H1 (cell line): ENCODE measurements around the gene TYRO3. TPM values are rescaled to one million over a fixed set of nuclear protein-coding genes. Genes with fewer than 3 reads are reported as not detected.
A peak's percentile ranks its signal among the peaks of the same experiment; 100 is the strongest.

Experiments
- CTCF ChIA-PET: fragments of 300-600 bp; sonication (Branson Sonifier 250); formaldehyde crosslinking; loops from one replicate; lab custom pipeline; 2021; ENCODE audit not compliant: partially characterized antibody; lab: Charles Lee
- POLR2A ChIA-PET: fragments of 300-600 bp; sonication (Branson Sonifier 250); formaldehyde crosslinking; loops from one replicate; lab custom pipeline; 2021; ENCODE audit warnings: inconsistent platforms; ENCODE audit not compliant: partially characterized antibody; lab: Charles Lee
- DNase-seq, 2 experiments: peaks; one replicate each; pipeline versions ENCODE4 v3.0.0 to v3.0.0-alpha.2; 2010 to 2022; ENCODE audit warnings: low spot score in 2 of 2, low read depth in 1 of 2, mixed read lengths in 1 of 2
- FAIRE-seq: peaks from 2 replicates; lab custom pipeline; 2011; peaks lifted over from hg19 to GRCh38; lab: Jason Lieb, UNC
- H2AFZ ChIP-seq: 2 replicates; pipeline ENCODE4 v1.8.1; 2012; ENCODE audit warnings: low read length, inconsistent platforms
- H2AK5ac ChIP-seq: 2 replicates; pipeline ENCODE4 v1.6.1; 2013; ENCODE audit warnings: low read depth, low read length
- H2BK120ac ChIP-seq: replicated peaks from 2 replicates; pipeline ENCODE3; 2013; ENCODE audit warnings: low read depth, low read length, inconsistent platforms
- H2BK12ac ChIP-seq: 2 replicates; pipeline ENCODE4 v1.6.1; 2013; ENCODE audit warnings: low read depth, low read length
- H2BK15ac ChIP-seq: 2 replicates; pipeline ENCODE4 v1.6.1; 2013; ENCODE audit warnings: low read length
- H2BK20ac ChIP-seq: 2 replicates; pipeline ENCODE4 v1.6.1; 2013; ENCODE audit warnings: low read length
- H2BK5ac ChIP-seq: 2 replicates; pipeline ENCODE4 v1.6.1; 2013; ENCODE audit warnings: low read depth, low read length
- H3K14ac ChIP-seq: 2 replicates; pipeline ENCODE4 v1.6.1; 2013; ENCODE audit warnings: inconsistent platforms; ENCODE audit not compliant: insufficient read length
- H3K18ac ChIP-seq: 2 replicates; pipeline ENCODE4 v1.6.1; 2013; ENCODE audit warnings: low read length; ENCODE audit errors: extremely low read depth
- H3K23ac ChIP-seq: 2 replicates; pipeline ENCODE4 v1.6.1; 2013; ENCODE audit warnings: inconsistent platforms; ENCODE audit not compliant: insufficient read length
- H3K23me2 ChIP-seq: 2 replicates; pipeline ENCODE4 v1.6.1; 2013; ENCODE audit warnings: low read depth, low read length
- H3K27ac ChIP-seq: 2 replicates; pipeline ENCODE4 v1.6.1; 2011; ENCODE audit warnings: low read depth, low read length, inconsistent platforms
- H3K27me3 ChIP-seq, 4 experiments: replicated peaks in 1 of 4; 1 replicate in 1 of 4; 2 replicates in 3 of 4; pipeline versions ENCODE4 v1.6.1 to v1.8.1; 2011 to 2013; ENCODE audit warnings: low read length in 3 of 4, mild to moderate bottlenecking in 3 of 4, inconsistent platforms in 2 of 4, mixed read lengths in 2 of 4, moderate library complexity in 1 of 4; ENCODE audit not compliant: control insufficient read depth in 3 of 4, insufficient read depth in 3 of 4; ENCODE audit errors: extremely low read depth in 1 of 4
- H3K36me3 ChIP-seq, 4 experiments: 2 replicates each; pipeline versions ENCODE4 v1.6.1 to v1.8.1; 2011 to 2013; ENCODE audit warnings: mild to moderate bottlenecking in 4 of 4, low read length in 3 of 4, moderate library complexity in 2 of 4, control low read depth in 1 of 4, inconsistent platforms in 1 of 4; ENCODE audit not compliant: insufficient read depth in 4 of 4, control insufficient read depth in 2 of 4
- H3K4ac ChIP-seq: replicated peaks from 2 replicates; pipeline ENCODE3; 2013; ENCODE audit warnings: low read length, low read depth, mixed read lengths, inconsistent platforms; ENCODE audit not compliant: insufficient read length
- H3K4me1 ChIP-seq, 4 experiments: replicated peaks in 1 of 4; 1 replicate in 1 of 4; 2 replicates in 3 of 4; pipeline versions ENCODE4 v1.6.1 to v1.8.1; 2011 to 2013; ENCODE audit warnings: low read length in 3 of 4, inconsistent platforms in 2 of 4, mixed read lengths in 1 of 4; ENCODE audit not compliant: insufficient read depth in 4 of 4, control insufficient read depth in 3 of 4
- H3K4me2 ChIP-seq, 2 experiments: 2 replicates each; pipeline versions ENCODE4 v1.6.1 to v1.8.1; 2011 to 2013; ENCODE audit warnings: low read depth in 2 of 2, low read length in 2 of 2, control low read depth in 1 of 2, inconsistent platforms in 1 of 2, mild to moderate bottlenecking in 1 of 2; ENCODE audit not compliant: insufficient read depth in 1 of 2
- H3K4me3 ChIP-seq, 4 experiments: fragments of 200-600, 300-600 bp in 1 of 4; sonication (generic), shearing (Covaris generic), sonication (Bioruptor Twin) in 1 of 4; 2 replicates each; pipeline versions ENCODE4 v1.5.1 to v1.8.1; 2011 to 2016; ENCODE audit warnings: low read length in 4 of 4, low read depth in 3 of 4, control low read depth in 2 of 4, inconsistent platforms in 2 of 4, mild to moderate bottlenecking in 2 of 4, mixed read lengths in 1 of 4, moderate library complexity in 1 of 4; ENCODE audit not compliant: insufficient read depth in 2 of 4; ENCODE audit errors: extremely low read depth in 1 of 4
- H3K56ac ChIP-seq: replicated peaks from 2 replicates; pipeline ENCODE3; 2013; ENCODE audit warnings: low read depth, mild to moderate bottlenecking, mixed read lengths, low read length, inconsistent platforms; ENCODE audit not compliant: insufficient read length
- H3K79me1 ChIP-seq: 2 replicates; pipeline ENCODE4 v1.6.1; 2013; ENCODE audit warnings: low read depth, low read length, control low read depth
- H3K79me2 ChIP-seq, 2 experiments: 2 replicates each; pipeline versions ENCODE4 v1.6.1 to v1.8.1; 2012 to 2013; ENCODE audit warnings: low read length in 2 of 2, mild to moderate bottlenecking in 2 of 2, inconsistent platforms in 1 of 2; ENCODE audit not compliant: insufficient read depth in 2 of 2, control insufficient read depth in 1 of 2
- H3K9ac ChIP-seq, 4 experiments: replicated peaks in 1 of 4; 1 replicate in 1 of 4; 2 replicates in 3 of 4; pipeline versions ENCODE4 v1.6.1 to v1.8.1; 2011 to 2013; ENCODE audit warnings: low read depth in 3 of 4, low read length in 3 of 4, control low read depth in 2 of 4, mild to moderate bottlenecking in 2 of 4, moderate library complexity in 2 of 4, inconsistent platforms in 1 of 4; ENCODE audit errors: extremely low read depth in 1 of 4
- H3K9me3 ChIP-seq, 2 experiments: 2 replicates each; pipeline versions ENCODE4 v1.6.1 to v1.8.1; 2012 to 2013; ENCODE audit warnings: mild to moderate bottlenecking in 2 of 2, moderate library complexity in 2 of 2, control low read depth in 1 of 2, inconsistent platforms in 1 of 2, low read depth in 1 of 2, low read length in 1 of 2, mixed read lengths in 1 of 2; ENCODE audit not compliant: insufficient read depth in 2 of 2
- H4K20me1 ChIP-seq, 2 experiments: replicated peaks in 1 of 2; 2 replicates each; pipeline versions ENCODE3 to v1.8.1; 2011 to 2013; ENCODE audit warnings: inconsistent platforms in 2 of 2, low read length in 2 of 2, mild to moderate bottlenecking in 1 of 2; ENCODE audit not compliant: insufficient read depth in 2 of 2, control insufficient read depth in 1 of 2
- H4K5ac ChIP-seq: 2 replicates; pipeline ENCODE4 v1.6.1; 2013; ENCODE audit warnings: low read length, low read depth, mixed read lengths, inconsistent platforms; ENCODE audit not compliant: insufficient read length
- H4K8ac ChIP-seq: 2 replicates; pipeline ENCODE4 v1.8.0; 2013; ENCODE audit warnings: mild to moderate bottlenecking, moderate library complexity, low read length, inconsistent platforms; ENCODE audit not compliant: insufficient read depth; ENCODE audit errors: extremely low read depth
- H4K91ac ChIP-seq: replicated peaks from 2 replicates; pipeline ENCODE3; 2013; ENCODE audit warnings: low read length, mixed read lengths, inconsistent platforms; ENCODE audit not compliant: insufficient read length
- CREB1 ChIP-seq: IDR thresholded peaks from 2 replicates; pipeline ENCODE4 v1.6.1; 2012; ENCODE audit warnings: inconsistent platforms
- CTBP2 ChIP-seq: IDR thresholded peaks from 2 replicates; pipeline ENCODE4 v1.7.0; 2011; ENCODE audit warnings: borderline replicate concordance, mild to moderate bottlenecking, moderate library complexity, mixed read lengths, low read length; ENCODE audit not compliant: insufficient read depth, insufficient read length
- JUN ChIP-seq: IDR thresholded peaks from 2 replicates; pipeline ENCODE4 v1.6.1; 2011; ENCODE audit warnings: low read depth, mild to moderate bottlenecking, improper control_type of control experiment, low read length
- JUND ChIP-seq: IDR thresholded peaks from 2 replicates; pipeline ENCODE4 v1.6.1; 2011; ENCODE audit warnings: mild to moderate bottlenecking, improper control_type of control experiment, low read length
- MAX ChIP-seq: IDR thresholded peaks from 2 replicates; pipeline ENCODE4 v1.6.1; 2012; ENCODE audit warnings: inconsistent platforms
- NANOG ChIP-seq: IDR thresholded peaks from 2 replicates; pipeline ENCODE4 v1.6.1; 2011; ENCODE audit warnings: low read length, low read depth, mild to moderate bottlenecking, inconsistent platforms; ENCODE audit not compliant: insufficient read depth, poor library complexity, severe bottlenecking
- SP2 ChIP-seq: IDR thresholded peaks from 2 replicates; pipeline ENCODE4 v1.6.1; 2012; ENCODE audit warnings: mild to moderate bottlenecking, low read length, inconsistent platforms
- TAF1 ChIP-seq: IDR thresholded peaks from 2 replicates; pipeline ENCODE4 v1.6.1; 2011; ENCODE audit warnings: mild to moderate bottlenecking, low read depth, low read length
- WGBS, 2 experiments: shearing (Covaris generic) in 1 of 2; methylation state at CpG; one replicate each; pipeline versions ENCODE4 v1.1.6 to v1.1.7; 2013 to 2015; ENCODE audit warnings: low lambda C conversion rate in 2 of 2, mixed read lengths in 2 of 2, inconsistent platforms in 1 of 2, low coverage in 1 of 2, missing lambda C conversion rate in 1 of 2; ENCODE audit not compliant: insufficient replicate concordance in 2 of 2, insufficient coverage in 1 of 2, insufficient read length in 1 of 2; ENCODE audit errors: extremely low coverage in 1 of 2, missing lambda C conversion rate in 1 of 2; 5-methylcytosine and 5-hydroxymethylcytosine counted together
- polyA plus RNA-seq, 7 experiments: library from polyadenylated mRNA; depleted of rRNA in 3 of 7; stranded (reverse) in 5 of 7; unstranded in 2 of 7; fragments of >200 nt in 5 of 7; fragments of 200-250 nt in 2 of 7; gene quantifications; 1 replicate in 5 of 7; 2 replicates in 1 of 7; 4 replicates in 1 of 7; pipeline versions ENCODE4 v1.2.1 to v1.2.3, GENCODE V29; 2011 to 2013; ENCODE audit warnings: missing spikeins in 2 of 7, mixed read lengths in 2 of 7
- total RNA-seq: library from RNA; stranded (reverse); fragmentation: NEBNext Ultra II Directional; extraction: Animal tissue kit (Norgen Biotek cat#: 25700); gene quantifications from 2 replicates; pipeline ENCODE4 v1.2.1, GENCODE V29; 2021

TYRO3 gene
- total and polyA plus RNA-seq, 2 of the 8 experiments (the other 6 are each of a cell fraction or from before 2014, with no cell fraction given), result 82.7 to 98.8 TPM

GRCh38 chr15:41562244-41562643 lies 3.2 kb downstream of the TYRO3 start:
- Histone ChIP-seq H4K8ac (peak overlapping the region; percentile 76; the same call in 1 of the 2 replicates), H2BK120ac (peak overlapping the region; percentile 25), H2BK5ac (peak overlapping the region; percentile 80; the same call in 1 of the 2 replicates), H4K5ac (no peak overlapping the region), H3K9ac (peak overlapping the region in 1 of 4 experiments; percentile 9; a peak in 1 of 7 replicates), H3K79me1 (no peaks in the 10 kb centered on the region; the same call in none of the 2 replicates), H2BK12ac (peak overlapping the region; percentile 93), H3K4ac (peak overlapping the region; percentile 82), H2BK20ac (peak overlapping the region; percentile 40; the same call in 1 of the 2 replicates), H3K4me2 (peak overlapping the region; percentile 41 to 61), H3K79me2 (peaks cover 0 to 21% of the 10 kb centered on the region in 2 experiments; a peak in 1 of 4 replicates), H3K27me3 (no peaks in the 10 kb centered on the region; a peak in 1 of 7 replicates), H4K91ac (no peak overlapping the region), H3K56ac (peak overlapping the region; percentile 21), H3K27ac (peak overlapping the region; percentile 72), H3K14ac (no peak overlapping the region), H3K23me2 (peaks cover 7% of the 10 kb centered on the region; the same call in 1 of the 2 replicates), H3K18ac (peak overlapping the region; percentile 55), H3K4me3 (peak overlapping the region in 1 of 4 experiments; percentile 38; a peak in 1 of 8 replicates), H3K4me1 (peaks cover 30 to 67% (median 55%) of the 10 kb centered on the region in 4 experiments), H4K20me1 (peaks cover 0 to 3% of the 10 kb centered on the region in 2 experiments), H2AFZ (no peak overlapping the region), H3K23ac (no peak overlapping the region), H2AK5ac (peak overlapping the region; percentile 97), H3K9me3 (no peaks in the 10 kb centered on the region), H2BK15ac (peak overlapping the region; percentile 90; the same call in 1 of the 2 replicates), H3K36me3 (peaks cover 0 to 49% (median 6%) of the 10 kb centered on the region in 4 experiments; a peak in 5 of 8 replicates)
- TF ChIP-seq MAX, result no peak
- no peak for TF ChIP-seq TAF1
- TF ChIP-seq SP2, result no peak
- TF ChIP-seq JUND, result no peak
- TF ChIP-seq JUN, result no peak
- TF ChIP-seq CTBP2, result no peak
- no peak for TF ChIP-seq CREB1
- no peak for TF ChIP-seq NANOG
- ChIA-PET CTCF (interaction anchor here (0.6 to 5.5 kb wide), 16 partner anchors 8 to 1287 kb away, joined by 3 to 80 read pairs (median 4); no protein-coding TSS in a partner anchor), POLR2A (interaction anchor here (1.1 to 21.2 kb wide), 10 partner anchors 10 to 248 kb away, joined by 3 to 643 read pairs (median 6); partner anchors contain the start of genes LTK and RPAP1)
- FAIRE-seq (no peak), DNase-seq (no peak)
- WGBS, 2 experiments, result 96% methylated on average over 3 of the region's 5 CpGs; no CpG with 5 or more reads in 1 of the 2 experiments
